Breast epithelium (tissue), 4 donors: ENCODE results near the gene NCDN. TPM values are rescaled to one million over a fixed set of nuclear protein-coding genes. Genes with fewer than 3 reads are reported as not detected.
A peak's percentile ranks its signal among the peaks of the same experiment; 100 is the strongest.
"Not testable (repeated sequence)": the region's sequence is repeated elsewhere in the genome, so short reads cannot be mapped to it uniquely, and the experiment has no call there.

Experiments
- DNase-seq, 2 donors: peaks; one replicate each; pipeline ENCODE4 v3.0.0-alpha.2; 2019; ENCODE audit warnings: low spot score in 2 of 2
- H3K27ac ChIP-seq, 2 donors: fragments of 200-600 bp; sonication (generic) in 1 of 2; one replicate each; pipeline ENCODE4 v1.5.1; 2016 to 2019; ENCODE audit warnings: mild to moderate bottlenecking in 1 of 2
- H3K27me3 ChIP-seq, 2 donors: fragments of 200-600 bp; sonication (generic) in 1 of 2; one replicate each; pipeline versions ENCODE4 v1.5.1 to v1.6.0; 2017 to 2019; ENCODE audit warnings: control low read depth in 1 of 2, mild to moderate bottlenecking in 1 of 2
- H3K36me3 ChIP-seq: fragments of 200-600 bp; one replicate; pipeline ENCODE4 v1.5.1; 2019
- H3K4me1 ChIP-seq, 2 donors: fragments of 200-600 bp; sonication (generic); one replicate each; pipeline ENCODE4 v1.5.1; 2016 to 2019; ENCODE audit warnings: control low read depth in 1 of 2
- H3K4me3 ChIP-seq, 3 donors: fragments of 200-600 bp; sonication (generic); 1 replicate in 2 of 3; 2 replicates in 1 of 3; pipeline ENCODE4 v1.5.1; 2016 to 2019; ENCODE audit warnings: mild to moderate bottlenecking in 3 of 3, moderate library complexity in 2 of 3
- H3K9me3 ChIP-seq, 2 donors: fragments of 200-600 bp; sonication (generic) in 1 of 2; one replicate each; pipeline ENCODE4 v1.5.1; 2016 to 2019; ENCODE audit warnings: control low read depth in 1 of 2
- POLR2A ChIP-seq: fragments of 450-650 bp; IDR thresholded peaks from one replicate; pipeline ENCODE4 v1.6.1; 2016; ENCODE audit warnings: antibody characterized with exemption, mild to moderate bottlenecking, moderate library complexity
- POLR2AphosphoS5 ChIP-seq, 3 donors: sonication (generic); formaldehyde crosslinking; IDR thresholded peaks; one replicate each; pipeline ENCODE4 v1.6.1; 2017; ENCODE audit warnings: antibody characterized with exemption in 3 of 3
- intact Hi-C: fragments of 100-400 bp; cut with DNase I; formaldehyde crosslinking; loops from one replicate; pipeline ENCODE4 v1.15.1; 2023; ENCODE audit warnings: low total_unique reads
- total RNA-seq, 3 donors: library from RNA; depleted of rRNA; stranded (reverse); fragments of >200 nt; gene quantifications; one replicate each; pipeline ENCODE4 v1.1.0, GENCODE V29; 2016
- TF ChIP-seq, protein P1 (sequence below), 3 donors: fragments of 450-650 bp; IDR thresholded peaks; one replicate each; pipeline ENCODE4 v1.5.1; 2016 to 2017; ENCODE audit warnings: antibody characterized with exemption in 3 of 3, mild to moderate bottlenecking in 3 of 3, moderate library complexity in 3 of 3

Gene NCDN
- total RNA-seq, 3 donors from 2014 or later = 9.9 to 22.3 (median 16.2) TPM

DNA sequence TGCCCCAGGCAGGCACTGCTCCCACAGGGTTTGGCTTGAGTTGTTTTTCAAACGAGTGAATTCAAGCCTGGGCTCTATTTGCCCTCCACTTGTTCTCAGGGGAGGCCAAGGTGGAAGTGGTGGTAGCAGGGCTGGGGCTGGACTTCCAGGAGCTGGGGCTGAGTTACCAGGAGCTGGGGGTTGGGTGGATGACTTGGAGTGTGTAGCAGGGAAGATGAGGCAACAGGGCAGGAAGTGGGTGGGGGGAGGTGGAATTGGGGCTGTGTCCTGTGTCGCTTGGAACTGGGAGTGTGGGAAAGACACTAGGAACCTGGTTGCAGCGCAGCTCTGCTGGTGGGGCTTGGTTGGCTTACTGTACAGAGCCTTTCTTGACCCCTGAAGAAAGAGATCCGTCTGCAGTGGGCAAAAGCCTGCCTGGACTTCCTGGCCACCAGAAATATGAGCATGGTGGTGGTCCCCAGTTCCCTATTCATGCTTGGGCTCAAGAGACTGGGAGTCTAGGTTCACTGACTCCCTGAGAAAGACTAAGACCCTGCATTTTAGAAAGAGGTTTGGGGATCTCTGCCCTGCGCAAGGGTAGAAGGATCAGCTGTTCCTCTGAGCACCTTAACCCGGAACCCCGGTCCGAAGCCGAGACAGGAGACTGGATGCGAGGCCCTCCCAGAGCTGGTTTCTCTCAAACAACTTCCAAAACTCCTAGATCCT lies 18.6 kb downstream of the NCDN start:
- no peak for DNase-seq
- Histone ChIP-seq H3K9me3 (no peaks in the 10 kb centered on the region), H3K27me3 (no peaks in the 10 kb centered on the region), H3K27ac (no peak overlapping the region), H3K36me3 (no peaks in the 10 kb centered on the region), H3K4me1 (no peaks in the 10 kb centered on the region), H3K4me3 (peak overlapping the region in 2 of 3 donors; percentile 41 to 66)
- TF ChIP-seq, protein P1, sequence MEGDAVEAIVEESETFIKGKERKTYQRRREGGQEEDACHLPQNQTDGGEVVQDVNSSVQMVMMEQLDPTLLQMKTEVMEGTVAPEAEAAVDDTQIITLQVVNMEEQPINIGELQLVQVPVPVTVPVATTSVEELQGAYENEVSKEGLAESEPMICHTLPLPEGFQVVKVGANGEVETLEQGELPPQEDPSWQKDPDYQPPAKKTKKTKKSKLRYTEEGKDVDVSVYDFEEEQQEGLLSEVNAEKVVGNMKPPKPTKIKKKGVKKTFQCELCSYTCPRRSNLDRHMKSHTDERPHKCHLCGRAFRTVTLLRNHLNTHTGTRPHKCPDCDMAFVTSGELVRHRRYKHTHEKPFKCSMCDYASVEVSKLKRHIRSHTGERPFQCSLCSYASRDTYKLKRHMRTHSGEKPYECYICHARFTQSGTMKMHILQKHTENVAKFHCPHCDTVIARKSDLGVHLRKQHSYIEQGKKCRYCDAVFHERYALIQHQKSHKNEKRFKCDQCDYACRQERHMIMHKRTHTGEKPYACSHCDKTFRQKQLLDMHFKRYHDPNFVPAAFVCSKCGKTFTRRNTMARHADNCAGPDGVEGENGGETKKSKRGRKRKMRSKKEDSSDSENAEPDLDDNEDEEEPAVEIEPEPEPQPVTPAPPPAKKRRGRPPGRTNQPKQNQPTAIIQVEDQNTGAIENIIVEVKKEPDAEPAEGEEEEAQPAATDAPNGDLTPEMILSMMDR (IDR thresholded peaks at IDR 0.05) = no peak
- TF ChIP-seq POLR2AphosphoS5 (IDR thresholded peaks at IDR 0.05) = no peak
- no peak for TF ChIP-seq POLR2A
- intact Hi-C loops = no loop called here

DNA sequence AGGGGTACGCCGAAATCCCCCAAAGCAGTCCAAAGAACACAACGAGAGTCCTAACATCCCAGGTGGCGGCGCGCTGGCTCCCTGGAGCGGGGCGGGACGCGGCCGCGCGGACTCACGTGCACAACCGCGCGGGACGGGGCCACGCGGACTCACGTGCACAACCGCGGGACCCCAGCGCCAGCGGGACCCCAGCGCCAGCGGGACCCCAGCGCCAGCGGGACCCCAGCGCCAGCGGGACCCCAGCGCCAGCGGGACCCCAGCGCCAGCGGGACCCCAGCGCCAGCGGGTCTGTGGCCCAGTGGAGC lies 19.1 kb downstream of the NCDN start:
- not testable (repeated sequence) for H3K9me3 ChIP-seq, H3K4me1 ChIP-seq, DNase-seq

DNA sequence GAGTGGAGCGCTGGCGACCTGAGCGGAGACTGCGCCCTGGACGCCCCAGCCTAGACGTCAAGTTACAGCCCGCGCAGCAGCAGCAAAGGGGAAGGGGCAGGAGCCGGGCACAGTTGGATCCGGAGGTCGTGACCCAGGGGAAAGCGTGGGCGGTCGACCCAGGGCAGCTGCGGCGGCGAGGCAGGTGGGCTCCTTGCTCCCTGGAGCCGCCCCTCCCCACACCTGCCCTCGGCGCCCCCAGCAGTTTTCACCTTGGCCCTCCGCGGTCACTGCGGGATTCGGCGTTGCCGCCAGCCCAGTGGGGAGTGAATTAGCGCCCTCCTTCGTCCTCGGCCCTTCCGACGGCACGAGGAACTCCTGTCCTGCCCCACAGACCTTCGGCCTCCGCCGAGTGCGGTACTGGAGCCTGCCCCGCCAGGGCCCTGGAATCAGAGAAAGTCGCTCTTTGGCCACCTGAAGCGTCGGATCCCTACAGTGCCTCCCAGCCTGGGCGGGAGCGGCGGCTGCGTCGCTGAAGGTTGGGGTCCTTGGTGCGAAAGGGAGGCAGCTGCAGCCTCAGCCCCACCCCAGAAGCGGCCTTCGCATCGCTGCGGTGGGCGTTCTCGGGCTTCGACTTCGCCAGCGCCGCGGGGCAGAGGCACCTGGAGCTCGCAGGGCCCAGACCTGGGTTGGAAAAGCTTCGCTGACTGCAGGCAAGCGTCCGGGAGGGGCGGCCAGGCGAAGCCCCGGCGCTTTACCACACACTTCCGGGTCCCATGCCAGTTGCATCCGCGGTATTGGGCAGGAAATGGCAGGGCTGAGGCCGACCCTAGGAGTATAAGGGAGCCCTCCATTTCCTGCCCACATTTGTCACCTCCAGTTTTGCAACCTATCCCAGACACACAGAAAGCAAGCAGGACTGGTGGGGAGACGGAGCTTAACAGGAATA lies 19.7 kb downstream of the NCDN start:
- TF ChIP-seq, protein P1 (IDR thresholded peaks at IDR 0.05) = no peak
- TF ChIP-seq POLR2A (no peak), POLR2AphosphoS5 (IDR thresholded peaks at IDR 0.05) (no peak)
- Histone ChIP-seq H3K9me3 (no peaks in the 10 kb centered on the region), H3K4me1 (no peaks in the 10 kb centered on the region), H3K27me3 (no peaks in the 10 kb centered on the region), H3K27ac (no peak overlapping the region), H3K4me3 (peak overlapping the region; percentile 41 to 66 (median 44)), H3K36me3 (no peaks in the 10 kb centered on the region)
- peak in 1 of 2 donors; percentile 43 for DNase-seq
- intact Hi-C loops = no loop called here

More for the DNA sequence above, 19.1 kb downstream of the NCDN start:
- H3K27ac ChIP-seq, H3K27me3 ChIP-seq, H3K36me3 ChIP-seq, intact Hi-C loops: not testable (repeated sequence)
- peak overlapping the region in 2 of 3 donors; percentile 41 to 66 for H3K4me3 ChIP-seq

DNA sequence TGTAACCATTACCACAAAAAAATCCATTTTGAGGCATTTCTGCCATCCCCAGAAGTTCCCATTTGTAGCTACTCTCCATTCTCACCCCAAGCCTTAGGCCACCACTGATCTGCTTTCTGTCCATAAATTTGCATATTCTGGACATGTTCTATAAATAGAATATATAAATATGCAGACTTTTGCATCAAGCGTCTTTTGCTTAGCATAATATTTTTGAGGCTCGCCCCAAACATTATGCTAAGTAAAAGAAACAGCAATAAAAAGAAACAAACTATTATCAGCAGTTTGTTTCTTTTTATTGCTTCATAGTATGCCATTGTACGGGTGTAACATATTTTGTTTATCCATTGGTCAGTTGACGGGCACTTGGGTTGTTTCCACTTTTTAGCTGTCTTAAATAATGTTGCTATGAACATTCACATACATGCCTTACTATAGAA lies 23.4 kb downstream of the NCDN start:
- no peak overlapping the region for H3K4me3 ChIP-seq
- no peak for DNase-seq
- H3K27ac ChIP-seq = no peak overlapping the region
- H3K36me3 ChIP-seq = no peaks in the 10 kb centered on the region
- TF ChIP-seq, protein P1 (IDR thresholded peaks at IDR 0.05) = no peak
- no peak for TF ChIP-seq POLR2AphosphoS5 (IDR thresholded peaks at IDR 0.05)
- no peak for TF ChIP-seq POLR2A
- H3K27me3 ChIP-seq = no peaks in the 10 kb centered on the region
- H3K9me3 ChIP-seq = no peaks in the 10 kb centered on the region
- intact Hi-C loops = no loop called here
- no peaks in the 10 kb centered on the region for H3K4me1 ChIP-seq

DNA sequence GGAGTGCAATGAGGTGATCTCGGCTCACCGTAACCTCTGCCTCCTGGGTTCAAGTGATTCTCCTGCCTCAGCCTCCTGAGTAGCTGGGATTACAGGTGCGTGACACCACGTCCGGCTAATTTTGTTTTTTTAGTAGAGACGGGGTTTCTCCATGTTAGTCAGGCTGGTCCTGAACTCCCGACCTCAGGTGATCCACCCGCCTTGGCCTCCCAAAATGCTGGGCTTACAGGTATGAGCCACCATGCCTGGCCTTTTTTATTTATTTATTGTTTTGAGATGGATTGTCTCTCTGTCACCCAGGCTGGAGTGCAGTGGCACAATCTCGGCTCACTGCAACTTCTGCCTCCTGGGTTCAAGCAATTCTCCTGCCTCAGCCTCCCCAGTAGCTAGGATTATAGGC lies 24.0 kb downstream of the NCDN start:
- intact Hi-C loops, H3K27me3 ChIP-seq, H3K4me3 ChIP-seq, H3K36me3 ChIP-seq, DNase-seq, H3K4me1 ChIP-seq, H3K27ac ChIP-seq, H3K9me3 ChIP-seq: not testable (repeated sequence)

DNA sequence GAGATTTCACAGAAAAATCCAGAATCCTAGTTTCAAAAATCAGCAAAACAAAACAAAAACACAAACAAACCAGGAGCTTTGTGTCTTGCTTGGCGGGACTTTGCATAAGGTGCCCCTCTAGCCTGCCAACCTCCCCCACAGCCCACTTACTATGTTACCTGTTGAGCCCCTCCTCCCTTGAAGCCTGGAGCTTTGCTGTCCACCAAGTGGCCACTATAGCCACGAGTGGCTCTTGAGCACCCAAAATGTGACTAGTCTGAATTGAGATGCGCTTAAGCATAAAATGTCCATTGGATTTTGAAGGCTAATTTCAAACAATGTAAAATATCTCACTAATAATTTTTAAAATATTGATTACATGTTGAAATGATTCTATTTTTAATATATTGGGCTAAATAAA lies 27.7 kb downstream of the NCDN start:
- intact Hi-C loops = no loop called here
- no peak for TF ChIP-seq POLR2A
- TF ChIP-seq, protein P1 (IDR thresholded peaks at IDR 0.05) = no peak
- TF ChIP-seq POLR2AphosphoS5 (IDR thresholded peaks at IDR 0.05) = no peak
- Histone ChIP-seq H3K9me3 (no peaks in the 10 kb centered on the region), H3K36me3 (no peaks in the 10 kb centered on the region), H3K27ac (no peak overlapping the region), H3K27me3 (no peaks in the 10 kb centered on the region), H3K4me1 (no peaks in the 10 kb centered on the region), H3K4me3 (no peak overlapping the region)
- DNase-seq = no peak

DNA sequence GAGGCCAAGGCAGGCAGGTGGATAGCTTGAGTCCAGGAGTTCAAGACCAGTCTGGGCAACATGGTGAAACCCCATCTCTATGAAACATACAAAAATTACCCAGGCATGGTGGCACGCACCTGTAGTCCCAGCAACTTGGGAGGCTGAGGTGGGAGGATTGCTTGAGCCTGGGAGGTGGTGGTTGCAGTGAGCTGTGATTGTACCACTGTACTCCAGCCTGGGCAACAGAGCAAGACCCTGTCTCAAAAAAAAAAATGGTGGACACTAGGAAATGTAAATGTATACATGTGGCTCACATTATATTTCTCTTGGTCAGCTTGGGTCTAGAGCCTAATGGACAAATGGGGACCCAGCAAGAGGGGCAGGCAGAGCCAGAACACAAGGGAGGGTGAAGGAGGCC lies 28.2 kb downstream of the NCDN start:
- H3K4me3 ChIP-seq, H3K9me3 ChIP-seq, H3K4me1 ChIP-seq, H3K27ac ChIP-seq, H3K27me3 ChIP-seq, H3K36me3 ChIP-seq, intact Hi-C loops: not testable (repeated sequence)
- peak in 1 of 2 donors; percentile 10 for DNase-seq
